Uterus (tissue), 4 donors: Measurements from ENCODE around the gene ADGRG6. TPM values are rescaled to one million over a fixed set of nuclear protein-coding genes. Genes with fewer than 3 reads are reported as not detected.

Source experiments
- DNase-seq, 2 donors: peaks; one replicate each; pipeline ENCODE4 v3.0.0-alpha.2; 2019 to 2020
- H3K27ac ChIP-seq, 2 donors: fragments of 200-600 bp; sonication (generic); 1 replicate in 1 of 2; 2 replicates in 1 of 2; pipeline ENCODE4 v1.5.1; 2016 to 2018
- H3K27me3 ChIP-seq, 2 donors: fragments of 200-600 bp; sonication (generic); one replicate each; pipeline ENCODE4 v1.5.1; 2018 to 2019; ENCODE audit warnings: control low read depth in 1 of 2
- H3K36me3 ChIP-seq, 2 donors: fragments of 200-600 bp; sonication (generic); one replicate each; pipeline ENCODE4 v1.5.1; 2019; ENCODE audit warnings: control low read depth in 1 of 2
- H3K4me1 ChIP-seq, 2 donors: fragments of 200-600 bp; sonication (generic); one replicate each; pipeline ENCODE4 v1.5.1; 2018 to 2019; ENCODE audit warnings: control low read depth in 1 of 2
- H3K4me3 ChIP-seq, 2 donors: fragments of 200-600 bp; sonication (generic); 1 replicate in 1 of 2; 2 replicates in 1 of 2; pipeline ENCODE4 v1.5.1; 2018 to 2019; ENCODE audit warnings: mild to moderate bottlenecking in 1 of 2
- H3K9me3 ChIP-seq, 2 donors: fragments of 200-600 bp; sonication (generic); one replicate each; pipeline ENCODE4 v1.5.1; 2019; ENCODE audit warnings: control low read depth in 1 of 2
- CTCF ChIP-seq, 4 experiments: fragments of 200-600 bp in 2 of 4; fragments of 450-650 bp in 2 of 4; sonication (generic) in 2 of 4; IDR thresholded peaks; one replicate each; pipeline ENCODE4 v1.5.1; 2016 to 2019; ENCODE audit warnings: antibody characterized with exemption in 4 of 4, mild to moderate bottlenecking in 2 of 4, moderate library complexity in 1 of 4
- POLR2A ChIP-seq, 2 donors: fragments of 450-650 bp; IDR thresholded peaks; one replicate each; pipeline ENCODE4 v1.6.1; 2016; ENCODE audit warnings: antibody characterized with exemption in 2 of 2, mild to moderate bottlenecking in 1 of 2, moderate library complexity in 1 of 2
- intact Hi-C: fragments of 100-400 bp; cut with DNase I; formaldehyde crosslinking; loops from one replicate; pipeline ENCODE4 v1.15.1; 2023; ENCODE audit warnings: low total_unique reads
- total RNA-seq, 4 donors: library from RNA; depleted of rRNA in 3 of 4; stranded (reverse); fragments of >200 nt in 3 of 4; gene quantifications; one replicate each; pipeline versions ENCODE4 v1.1.0 to v1.2.4, GENCODE V29; 2014 to 2023
- donor health status: DM: yes; HTN: yes; CAD: no.

Gene ADGRG6
- total RNA-seq, 4 donors from 2014 or later, result 3.6 to 23.8 (median 9.5) TPM

GRCh38 chr6:142361779-142362750 lies 60.3 kb downstream of the ADGRG6 start:
- no peak overlapping the region for H3K4me3 ChIP-seq
- no peaks in the 10 kb centered on the region for H3K9me3 ChIP-seq
- intact Hi-C loops, result no loop called here
- no peaks in the 10 kb centered on the region for H3K27me3 ChIP-seq
- DNase-seq, result no peak
- H3K36me3 ChIP-seq, result no peaks in the 10 kb centered on the region
- TF ChIP-seq POLR2A (IDR thresholded peaks at IDR 0.05) (no peak), CTCF (IDR thresholded peaks at IDR 0.05) (no peak)
- no peaks in the 10 kb centered on the region for H3K4me1 ChIP-seq
- H3K27ac ChIP-seq, result no peak overlapping the region

GRCh38 chr6:142367061-142367460 lies 65.3 kb downstream of the ADGRG6 start:
- H3K27me3 ChIP-seq, result no peaks in the 10 kb centered on the region
- no peak overlapping the region for H3K27ac ChIP-seq
- H3K4me1 ChIP-seq, result no peaks in the 10 kb centered on the region
- no peaks in the 10 kb centered on the region for H3K9me3 ChIP-seq
- H3K4me3 ChIP-seq, result no peak overlapping the region
- no peaks in the 10 kb centered on the region for H3K36me3 ChIP-seq
- intact Hi-C loops, result no loop called here
- DNase-seq, result no peak
- TF ChIP-seq POLR2A (IDR thresholded peaks at IDR 0.05) (no peak), CTCF (IDR thresholded peaks at IDR 0.05) (no peak)

GRCh38 chr6:142367501-142368018 lies 65.8 kb downstream of the ADGRG6 start:
- intact Hi-C loops, result no loop called here
- Histone ChIP-seq H3K9me3 (no peaks in the 10 kb centered on the region), H3K4me3 (no peak overlapping the region), H3K36me3 (no peaks in the 10 kb centered on the region), H3K27me3 (no peaks in the 10 kb centered on the region), H3K4me1 (no peaks in the 10 kb centered on the region), H3K27ac (no peak overlapping the region)
- no peak for TF ChIP-seq CTCF (IDR thresholded peaks at IDR 0.05)
- no peak for TF ChIP-seq POLR2A (IDR thresholded peaks at IDR 0.05)
- no peak for DNase-seq

- no peaks in the 10 kb centered on the region for H3K4me1 ChIP-seq
- no peak for DNase-seq
- H3K4me3 ChIP-seq, result no peak overlapping the region
- no peaks in the 10 kb centered on the region for H3K36me3 ChIP-seq
- TF ChIP-seq POLR2A (IDR thresholded peaks at IDR 0.05) (no peak), CTCF (IDR thresholded peaks at IDR 0.05) (no peak)
- intact Hi-C loops, result no loop called here
- H3K9me3 ChIP-seq, result no peaks in the 10 kb centered on the region
- H3K27ac ChIP-seq, result no peak overlapping the region
- no peaks in the 10 kb centered on the region for H3K27me3 ChIP-seq
These were observed 67.5 kb downstream of the ADGRG6 start for GRCh38 chr6:142369266-142369665.

GRCh38 chr6:142372348-142372747 lies 70.5 kb downstream of the ADGRG6 start:
- intact Hi-C loops, result no loop called here
- Histone ChIP-seq H3K27ac (no peak overlapping the region), H3K4me1 (no peaks in the 10 kb centered on the region), H3K4me3 (no peak overlapping the region), H3K9me3 (no peaks in the 10 kb centered on the region), H3K27me3 (no peaks in the 10 kb centered on the region), H3K36me3 (no peaks in the 10 kb centered on the region)
- TF ChIP-seq CTCF (IDR thresholded peaks at IDR 0.05) (no peak), POLR2A (IDR thresholded peaks at IDR 0.05) (no peak)
- DNase-seq, result no peak
